GM12892 (cell line): ENCODE results near the gene ART3.

Experiments
- POLR2A ChIP-seq: IDR thresholded peaks from 2 replicates; pipeline ENCODE4 v1.6.1; 2011; ENCODE audit warnings: low read depth, low read length, control low read depth
- TAF1 ChIP-seq: IDR thresholded peaks from 2 replicates; pipeline ENCODE4 v1.6.1; 2011; ENCODE audit warnings: low read depth, mild to moderate bottlenecking, control low read depth, low read length, borderline replicate concordance

DNA sequence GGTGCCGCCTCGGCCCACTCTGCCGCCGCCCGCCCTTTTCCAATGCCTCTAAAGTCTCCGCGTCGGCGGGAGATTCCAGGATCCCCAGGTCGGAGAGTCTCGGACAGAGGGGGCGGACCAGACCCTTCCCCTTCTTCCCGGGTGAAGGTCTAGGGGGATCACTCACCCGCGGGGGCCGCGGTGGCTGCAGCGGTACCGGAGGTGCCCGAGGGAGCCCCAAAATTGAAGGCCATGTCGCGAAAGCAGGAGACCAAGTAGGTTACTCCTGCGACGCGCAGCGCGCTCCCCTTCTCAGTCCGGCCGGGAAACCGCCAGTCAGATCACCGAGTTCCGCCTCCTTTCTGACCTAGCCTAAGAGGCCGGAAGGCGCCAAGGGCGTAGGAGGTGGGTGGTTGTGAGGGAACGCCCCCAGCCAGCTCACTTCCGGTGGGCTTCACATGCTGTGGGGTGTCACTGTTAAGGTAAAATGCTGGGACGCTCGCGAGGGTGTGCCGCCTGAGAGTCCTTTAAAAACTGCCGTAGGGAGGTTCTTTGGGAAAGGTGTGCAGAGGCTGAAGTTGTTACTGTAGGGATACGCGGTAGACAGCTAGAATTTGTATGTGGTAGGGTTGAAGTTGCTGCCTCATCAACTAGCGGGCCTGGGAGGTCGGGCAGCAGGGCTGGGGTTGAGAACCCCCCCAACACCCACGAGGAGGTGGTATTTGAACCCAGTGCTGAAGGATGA, 73.8 kb downstream of the ART3 start, which contains the start of gene NUP54:
- TF ChIP-seq POLR2A = peak; percentile 85
- TF ChIP-seq TAF1 = peak; percentile 96
